NCI-H1105 (cell line): ENCODE measurements around the gene MYO1D.
"Not testable (repeated sequence)": the region's sequence is repeated elsewhere in the genome, so short reads cannot be mapped to it uniquely, and the experiment has no call there.

ENCODE experiments used
- DNase-seq: peaks from one replicate; lab custom pipeline; 2025; lab: John Stamatoyannopoulos, UW

Gene MYO1D

DNA sequence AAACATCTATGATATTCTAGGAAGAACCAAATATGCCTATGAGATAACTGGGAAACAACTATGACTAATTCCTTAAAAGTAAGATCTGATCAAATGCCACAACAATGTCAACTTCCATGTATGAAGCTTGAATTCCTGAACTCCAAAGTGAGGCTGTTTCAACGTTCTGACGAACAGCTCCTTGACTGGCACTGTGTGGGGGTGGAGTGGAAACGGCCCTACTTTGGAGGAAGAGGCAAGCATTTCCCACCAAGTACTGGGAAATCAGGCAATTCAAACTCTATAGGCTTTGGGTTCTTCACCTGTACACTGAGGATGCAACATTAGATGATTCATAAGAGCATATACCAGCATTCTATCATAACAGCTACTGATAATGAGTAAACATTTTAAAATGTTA is 203.0 kb downstream of the MYO1D start:
- no peak for DNase-seq

DNA sequence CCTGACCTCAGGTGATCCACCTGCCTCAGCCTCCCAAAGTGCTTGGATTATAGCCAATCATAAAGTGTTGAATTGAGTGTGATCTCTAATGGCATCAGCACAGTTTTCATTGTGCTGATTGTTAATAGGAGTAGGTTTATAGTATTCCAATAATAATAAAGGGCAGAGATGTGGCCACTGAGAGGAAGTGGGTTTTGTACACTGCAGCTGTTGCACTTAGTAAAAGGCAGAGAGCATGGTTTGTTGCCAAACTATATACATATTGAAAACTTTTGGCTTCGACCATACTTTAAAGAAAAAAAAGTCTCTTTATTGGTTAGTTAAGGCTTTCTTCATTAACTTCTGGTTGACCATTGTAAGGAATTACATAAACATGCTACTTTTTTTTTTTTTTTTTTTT is 204.2 kb downstream of the MYO1D start:
- peak; percentile 14 for DNase-seq

DNA sequence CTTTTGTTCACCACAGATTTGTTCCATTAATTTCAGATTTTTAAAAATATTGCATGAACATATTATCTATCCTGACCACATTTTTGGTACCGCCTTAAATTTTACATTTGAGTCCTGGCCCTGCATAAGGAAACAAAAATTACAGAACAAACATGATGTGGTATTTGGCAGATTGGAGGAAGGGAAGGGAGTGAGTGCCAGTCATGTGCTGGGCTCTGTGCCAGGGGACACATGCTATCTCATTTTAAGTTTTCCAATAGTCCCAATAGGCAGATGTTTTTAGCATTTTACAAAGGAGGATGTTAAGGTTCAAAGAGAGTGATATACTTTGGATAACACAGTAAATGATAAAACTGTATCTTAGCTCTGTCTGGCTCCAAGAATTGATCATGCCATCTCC is 205.0 kb downstream of the MYO1D start:
- DNase-seq: no peak

DNA sequence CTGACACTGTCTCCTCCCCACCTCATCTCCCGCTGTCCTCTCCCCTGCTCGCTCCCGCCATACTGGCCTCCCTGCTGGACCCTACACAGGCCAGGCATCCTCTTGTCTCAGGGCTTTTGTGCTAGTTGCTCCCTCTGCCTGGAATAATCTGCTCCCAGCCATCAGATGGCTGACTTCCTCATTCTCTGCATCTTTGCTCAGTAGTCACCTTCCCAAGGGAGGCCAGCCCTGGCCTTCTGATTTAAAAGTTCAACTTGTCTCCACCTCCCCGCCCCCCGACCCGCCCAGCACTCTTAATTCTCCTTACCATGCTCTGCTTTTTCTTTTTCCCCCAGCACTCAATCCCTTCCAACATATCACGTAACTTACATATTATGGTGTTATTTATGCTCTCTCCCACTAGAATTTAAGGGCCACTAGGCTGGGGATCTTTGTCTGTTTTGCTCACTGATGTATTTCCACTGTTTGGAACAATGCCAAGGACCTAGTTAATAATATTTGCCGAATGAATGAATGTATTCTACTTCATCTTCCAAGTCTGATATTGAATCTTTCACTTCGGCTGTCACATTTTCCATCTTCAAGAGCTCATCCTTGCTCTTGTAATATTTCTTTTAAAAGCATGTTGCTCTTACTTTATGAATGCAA is 211.9 kb downstream of the MYO1D start:
- no peak for DNase-seq

DNA sequence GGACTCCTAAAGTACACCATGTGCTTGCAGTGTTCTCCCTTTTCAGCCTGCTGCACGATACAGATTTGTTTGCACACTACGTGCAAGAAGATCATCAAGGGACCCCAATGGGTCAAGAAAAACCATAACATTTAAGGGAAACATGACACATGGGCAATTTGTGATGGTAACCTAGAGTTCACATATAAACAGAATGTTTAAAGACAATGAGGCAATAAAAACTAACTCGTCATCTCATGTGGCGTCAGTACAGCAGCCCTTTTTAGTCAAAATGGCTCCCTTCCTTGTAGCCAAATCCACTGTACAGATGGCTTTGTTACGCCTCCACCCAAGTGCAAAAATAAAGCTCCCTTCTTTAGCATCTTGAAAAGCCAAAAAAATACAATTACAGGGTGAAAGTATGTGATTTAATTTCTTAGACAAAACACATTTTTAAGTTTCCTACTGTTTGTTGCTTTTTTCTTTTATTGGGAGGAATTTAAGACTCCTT is 216.4 kb downstream of the MYO1D start:
- DNase-seq: no peak

DNA sequence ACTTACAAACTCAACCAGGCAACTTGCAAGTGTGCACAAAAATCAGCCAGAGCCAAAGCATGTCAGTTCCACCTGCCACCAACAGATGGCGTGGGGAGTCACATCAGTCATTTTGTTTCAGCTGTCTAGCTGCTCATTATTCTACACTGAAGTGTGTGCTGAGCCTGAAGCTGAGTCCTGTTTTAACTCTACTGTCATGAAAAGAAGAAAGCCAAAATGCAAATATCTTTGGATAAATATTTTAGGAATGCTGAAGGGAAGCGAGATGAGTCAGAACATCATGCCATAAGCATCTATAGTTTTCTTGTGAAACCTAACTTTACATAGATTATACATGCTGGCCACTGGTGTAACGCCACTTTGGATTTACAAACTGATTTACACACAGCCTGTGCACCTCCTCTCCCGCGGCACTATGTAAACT is 217.5 kb downstream of the MYO1D start:
- DNase-seq: peak; percentile 22

DNA sequence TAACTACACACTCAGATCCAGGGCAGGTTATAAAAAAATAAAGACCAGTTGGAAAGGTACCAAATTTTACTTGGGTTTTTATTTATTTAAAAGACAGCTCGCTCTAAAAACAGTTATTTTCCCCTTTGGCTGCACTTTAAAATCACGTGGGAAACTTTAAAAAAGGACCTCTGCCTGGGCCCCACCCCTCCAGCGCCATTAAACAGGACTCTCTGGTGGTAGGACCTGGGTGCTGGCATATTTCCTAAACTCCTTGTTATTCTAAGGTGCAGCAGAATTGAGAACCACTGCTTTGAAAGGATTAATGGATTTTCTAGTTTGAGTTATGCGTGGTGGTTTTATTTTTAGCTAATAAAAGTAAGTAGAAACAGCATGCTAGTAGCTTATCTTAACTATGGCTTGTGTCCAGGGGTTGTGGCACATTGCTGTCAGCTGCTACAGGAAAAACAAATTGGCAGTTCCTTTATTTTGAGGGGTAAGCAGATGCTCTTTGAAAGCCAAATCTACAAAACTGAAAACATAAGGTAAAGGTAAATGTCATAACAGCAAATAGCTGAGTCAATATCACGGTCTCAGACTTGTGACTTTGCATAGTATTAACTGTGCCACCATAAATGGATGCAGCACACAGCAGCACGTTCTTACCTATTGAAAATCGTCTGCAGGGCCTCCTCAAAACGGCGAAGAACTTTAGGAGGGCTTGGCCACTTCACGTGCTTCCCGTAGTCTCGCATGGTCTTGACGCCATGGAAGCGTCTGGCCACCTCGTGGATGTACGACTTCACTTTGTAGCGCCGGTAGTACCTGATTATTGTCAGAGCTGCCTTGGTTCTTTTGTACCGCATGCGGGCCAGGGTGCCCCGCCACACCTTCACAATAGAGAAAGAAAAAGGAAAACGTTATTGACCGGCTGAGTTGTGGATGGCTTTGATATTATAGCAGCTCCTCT is 218.2 kb downstream of the MYO1D start:
- DNase-seq: no peak

DNA sequence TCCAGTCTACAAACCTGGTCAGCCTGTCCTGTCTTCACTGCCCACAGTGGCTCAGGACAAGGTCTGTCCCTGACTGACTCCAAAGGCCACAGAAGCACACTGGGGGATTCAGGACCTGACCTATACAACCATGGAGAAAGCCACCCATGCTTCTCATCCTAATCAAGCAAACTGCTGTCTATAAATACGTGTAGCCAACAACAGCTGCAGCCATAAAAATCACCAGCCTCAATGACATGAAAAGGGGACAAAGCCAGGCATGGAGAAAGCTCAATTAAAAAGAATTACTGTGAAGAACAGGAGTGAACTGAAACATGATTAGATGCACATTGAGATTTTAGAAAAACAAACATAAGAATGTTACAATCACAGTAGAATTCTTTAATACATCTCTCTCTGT is 220.0 kb downstream of the MYO1D start:
- DNase-seq: no peak

DNA sequence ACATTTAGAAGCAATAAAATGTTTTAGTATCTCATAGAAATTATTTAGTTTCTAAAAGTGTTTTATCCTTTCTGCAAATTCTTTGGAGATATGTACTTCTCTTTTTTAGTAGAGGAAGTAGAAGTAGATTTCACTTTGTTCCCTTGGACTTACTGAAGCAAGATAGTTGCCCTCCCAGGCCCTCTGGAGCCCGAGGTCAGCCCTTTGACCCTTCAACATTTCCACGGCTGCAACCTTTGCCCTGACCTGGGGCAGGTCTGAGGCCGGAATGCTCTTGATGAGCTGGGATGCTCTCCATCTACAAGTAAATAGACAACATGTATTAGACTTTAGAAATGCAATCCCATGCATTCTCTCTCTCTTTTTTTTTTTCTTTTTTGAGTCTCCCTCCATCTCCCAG is 222.6 kb downstream of the MYO1D start:
- DNase-seq: no peak

DNA sequence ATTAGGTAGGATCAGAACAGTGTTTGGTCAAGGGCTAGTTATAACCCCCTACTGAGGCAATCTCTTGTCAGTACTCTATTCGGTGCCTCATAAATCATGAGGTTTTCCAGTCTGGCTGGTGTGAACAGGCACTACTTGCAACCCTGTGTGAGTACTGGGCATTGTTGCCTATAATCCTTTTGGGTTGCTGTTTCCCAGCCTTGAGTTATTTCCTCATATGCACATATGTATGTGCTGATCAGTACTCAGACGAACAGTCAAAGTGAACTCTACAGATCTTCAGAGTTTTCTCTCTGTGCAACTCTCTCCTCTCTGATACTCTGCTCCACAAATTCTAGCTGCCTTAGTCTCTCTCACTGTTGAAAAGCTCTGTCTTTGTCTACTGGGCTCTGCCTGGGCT is 225.8 kb downstream of the MYO1D start:
- no peak for DNase-seq

DNA sequence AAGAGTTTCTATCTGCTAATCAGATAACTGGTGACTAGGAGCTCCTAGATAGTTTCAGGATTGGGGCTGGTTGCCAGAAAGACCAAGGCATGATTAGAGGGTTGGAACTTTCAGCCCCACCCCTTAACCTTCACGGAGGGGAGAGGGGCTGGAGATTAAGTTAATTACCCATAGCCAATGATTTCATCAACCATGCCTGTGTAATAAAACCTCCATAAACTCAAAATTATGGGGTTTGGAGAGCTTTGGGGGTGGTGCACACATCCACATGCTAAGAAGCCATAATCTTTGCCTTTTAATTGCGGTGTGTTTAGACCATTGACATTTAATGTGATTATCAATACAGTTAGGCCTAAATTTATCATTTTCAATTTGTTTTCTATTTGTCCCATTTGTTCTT is 228.5 kb downstream of the MYO1D start:
- no peak for DNase-seq

DNA sequence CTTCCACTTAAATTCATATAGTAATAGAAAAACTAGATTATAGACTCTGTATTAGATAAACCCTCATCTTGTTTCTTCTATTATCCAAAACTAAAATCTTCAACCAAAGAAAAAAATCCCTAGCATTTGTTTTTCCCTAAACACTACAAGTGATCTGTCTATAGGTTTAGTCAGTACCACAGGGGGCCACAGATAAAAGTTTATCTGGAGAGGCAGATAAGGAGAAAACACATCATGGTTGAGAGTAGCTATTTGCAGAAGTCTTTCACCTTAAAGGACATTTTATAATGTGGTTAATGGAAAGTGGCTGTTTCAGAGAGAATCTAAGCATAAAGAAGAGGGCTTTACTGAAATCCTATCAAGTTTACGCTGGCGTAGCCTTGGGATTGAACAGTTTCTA is 230.0 kb downstream of the MYO1D start:
- no peak for DNase-seq

DNA sequence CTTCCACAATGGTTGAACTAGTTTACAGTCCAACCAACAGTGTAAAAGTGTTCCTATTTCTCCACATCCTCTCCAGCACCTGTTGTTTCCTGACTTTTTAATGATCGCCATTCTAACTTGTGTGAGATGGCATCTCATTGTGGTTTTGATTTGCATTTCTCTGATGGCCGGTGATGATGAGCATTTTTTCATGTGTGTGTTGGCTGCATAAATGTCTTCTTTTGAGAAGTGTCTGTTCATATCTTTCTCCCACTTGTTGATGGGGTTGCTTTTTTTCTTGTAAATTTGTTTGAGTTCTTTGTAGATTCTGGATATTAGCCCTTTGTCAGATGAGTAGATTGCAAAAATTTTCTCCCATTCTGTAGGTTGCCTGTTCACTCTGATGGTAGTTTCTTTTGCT is 235.4 kb downstream of the MYO1D start:
- not testable (repeated sequence) for DNase-seq

DNA sequence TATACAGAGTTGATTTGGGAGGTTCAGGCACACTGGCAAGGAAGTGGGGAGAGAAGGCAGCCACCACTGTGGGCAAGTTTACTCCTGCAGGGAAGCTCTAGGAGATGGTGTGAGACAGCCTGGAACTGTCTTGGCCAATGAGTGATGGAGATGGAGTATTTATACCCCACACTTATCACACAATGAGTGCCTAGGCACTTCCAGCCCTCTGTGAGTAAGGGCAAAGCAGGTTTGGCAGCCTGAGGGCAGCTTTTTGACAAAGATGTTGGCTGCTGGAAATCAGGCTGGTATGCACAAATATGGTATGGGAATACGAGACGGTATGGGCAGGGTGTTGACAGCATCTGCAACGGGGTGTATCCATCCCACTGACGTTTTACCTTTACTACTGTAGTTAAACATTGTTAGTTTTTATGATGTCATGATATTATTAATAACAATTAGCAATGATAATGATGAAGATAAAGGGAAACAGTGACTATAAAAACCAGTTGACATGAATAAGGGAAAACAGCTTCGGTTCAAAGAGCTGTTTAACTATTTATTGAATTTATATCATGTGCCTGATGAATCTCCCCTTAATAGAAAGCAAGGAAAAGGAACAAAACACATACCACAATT is 240.2 kb downstream of the MYO1D start:
- DNase-seq: no peak

DNA sequence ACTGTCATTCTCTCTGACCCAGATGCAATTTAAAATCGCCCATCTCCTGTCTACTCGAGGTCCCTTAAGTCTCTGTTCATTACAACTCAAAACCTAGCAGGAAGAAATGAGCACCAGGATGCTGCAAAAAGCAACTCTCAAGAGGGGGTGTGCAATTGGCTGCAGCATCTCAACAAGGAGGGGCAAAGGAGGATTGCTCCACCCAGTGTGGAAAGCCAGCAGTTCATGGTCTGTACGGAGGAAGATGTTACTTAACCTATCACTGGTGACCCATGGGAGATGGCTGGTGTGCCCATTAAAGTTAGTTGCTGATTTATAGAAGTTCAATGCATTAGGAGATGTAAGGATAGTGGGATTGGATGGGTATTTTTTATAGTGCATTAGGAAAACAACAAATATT is 242.8 kb downstream of the MYO1D start:
- DNase-seq: no peak

DNA sequence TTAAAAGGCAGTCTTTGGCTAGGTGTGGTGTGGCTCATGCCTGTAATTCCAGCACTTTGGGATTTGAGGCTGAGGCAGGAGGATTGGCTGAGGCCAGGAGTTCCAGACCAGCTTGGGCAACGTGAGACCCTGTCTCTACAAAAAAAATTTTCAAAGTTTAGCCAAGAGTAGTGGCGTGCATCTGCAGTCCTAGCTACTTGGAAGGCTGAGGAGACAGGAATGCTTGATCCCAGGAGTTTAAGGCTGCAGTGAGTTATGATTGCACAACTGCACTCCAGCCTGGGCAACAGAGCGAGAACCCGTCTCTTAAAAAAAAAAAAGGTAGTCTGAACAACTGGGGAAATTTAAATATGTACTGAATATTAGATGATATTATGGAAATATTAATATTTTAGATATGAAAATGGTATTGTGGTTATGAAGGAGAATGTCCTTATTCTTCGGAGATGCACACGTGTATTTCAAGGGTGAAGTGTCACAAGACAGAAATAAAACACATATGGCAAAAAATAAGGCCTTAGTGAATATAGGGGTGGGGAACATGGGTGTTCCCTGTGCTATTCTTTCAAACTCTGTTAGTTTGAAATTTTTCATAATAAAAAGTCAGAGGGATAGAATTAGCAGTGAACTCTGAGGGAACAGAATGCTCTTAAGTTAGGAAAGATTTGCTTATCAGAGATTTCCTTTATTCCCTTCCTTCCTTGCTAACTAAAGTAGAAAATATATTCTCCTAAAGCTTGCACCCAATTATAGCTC is 245.4 kb downstream of the MYO1D start:
- no peak for DNase-seq

DNA sequence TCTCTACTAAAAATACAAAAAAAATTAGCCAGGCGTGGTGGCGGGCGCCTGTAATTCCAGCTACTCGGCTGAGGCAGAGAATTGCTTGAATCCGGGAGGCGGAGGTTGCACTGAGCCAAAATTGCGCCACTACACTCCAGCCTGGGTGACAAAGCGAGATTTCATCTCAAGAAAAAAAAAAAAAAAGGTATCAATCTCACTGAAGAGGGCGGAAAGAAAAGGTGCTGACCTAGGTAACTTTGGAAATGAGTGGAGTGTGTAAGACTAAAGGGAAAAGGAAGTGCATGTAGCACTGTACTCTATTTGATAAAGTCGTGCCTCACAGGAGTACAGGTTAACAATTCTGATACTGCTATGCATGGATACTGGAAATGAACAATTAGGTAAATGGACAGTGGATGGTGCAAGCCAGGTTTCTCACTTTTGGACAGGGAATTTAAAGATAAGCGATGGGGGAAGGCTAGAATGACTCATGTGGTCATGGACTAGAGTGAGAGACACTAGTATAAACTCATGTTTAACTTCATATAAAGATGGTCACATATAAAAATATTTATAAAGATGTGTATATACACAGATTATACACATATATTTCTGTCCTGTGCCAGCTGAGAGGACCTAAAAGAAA is 247.2 kb downstream of the MYO1D start:
- no peak for DNase-seq

DNA sequence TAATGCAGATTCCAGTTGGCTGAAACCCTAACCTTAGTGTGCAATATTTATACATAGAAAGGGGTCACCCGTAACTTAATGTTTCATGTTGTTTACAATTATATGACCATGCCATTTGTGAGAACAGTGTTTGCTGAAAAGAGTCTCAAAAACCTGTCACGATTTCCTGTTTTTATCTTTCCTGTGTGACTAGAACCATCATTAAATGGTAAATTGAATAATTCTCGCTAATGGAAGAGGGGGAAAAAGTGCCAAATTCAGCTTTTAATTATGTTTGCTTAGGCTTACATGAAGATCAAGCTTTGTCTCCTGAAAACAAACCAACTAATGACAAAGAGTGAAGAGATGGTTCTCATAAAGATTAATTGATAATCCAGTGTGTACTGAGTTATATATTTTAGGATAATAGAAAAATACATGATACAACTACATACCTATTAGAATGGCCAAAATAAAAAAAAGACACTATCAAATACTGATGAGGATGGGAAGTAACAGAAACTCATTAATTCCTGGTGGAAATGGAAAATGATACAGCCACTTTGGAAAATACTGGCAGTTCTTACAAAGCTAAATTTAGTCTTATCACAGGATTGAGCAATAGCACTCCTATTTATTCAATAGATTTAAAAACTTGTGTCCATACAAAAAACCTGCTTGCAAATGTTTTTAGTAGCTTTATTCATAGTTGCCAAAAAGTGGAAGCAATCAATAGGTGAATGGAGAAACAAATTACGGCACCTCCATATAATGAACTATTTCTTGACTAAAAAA is 248.5 kb downstream of the MYO1D start:
- DNase-seq: peak; percentile 47

DNA sequence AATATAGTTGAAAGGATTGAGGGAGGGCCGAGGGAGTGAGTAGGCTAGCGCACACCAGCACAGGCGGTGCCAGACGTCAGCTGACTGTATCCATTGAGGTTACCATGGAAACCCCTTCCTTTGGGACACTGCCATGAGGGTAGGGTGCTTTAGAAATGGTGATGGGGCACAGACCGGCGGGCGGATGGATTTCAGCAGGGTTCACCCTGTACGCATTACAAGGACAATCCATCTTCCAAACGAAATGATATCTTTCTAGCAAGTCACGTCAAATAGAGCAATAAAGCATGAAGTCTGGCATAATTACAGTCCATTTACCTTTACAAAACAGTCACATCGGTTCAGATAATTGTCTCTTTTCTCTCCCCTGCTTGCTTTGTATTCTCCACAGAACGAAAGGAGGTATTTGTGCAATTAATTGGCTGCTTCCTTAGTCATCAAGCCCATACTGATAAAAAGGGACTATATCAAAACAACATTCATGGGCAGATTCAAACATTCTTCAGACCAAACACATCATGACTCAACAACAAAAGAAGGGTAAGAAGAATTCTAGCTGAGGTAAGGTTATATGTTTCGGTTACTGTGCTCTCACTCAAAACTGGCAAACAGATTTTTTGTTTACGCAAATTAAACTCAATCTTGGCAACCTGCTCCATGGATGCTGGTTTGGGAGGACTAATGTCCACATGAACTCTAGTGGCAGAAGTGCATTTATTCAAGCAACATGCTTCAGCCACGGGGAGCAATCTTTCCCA is 249.5 kb downstream of the MYO1D start:
- DNase-seq: peak; percentile 92

DNA sequence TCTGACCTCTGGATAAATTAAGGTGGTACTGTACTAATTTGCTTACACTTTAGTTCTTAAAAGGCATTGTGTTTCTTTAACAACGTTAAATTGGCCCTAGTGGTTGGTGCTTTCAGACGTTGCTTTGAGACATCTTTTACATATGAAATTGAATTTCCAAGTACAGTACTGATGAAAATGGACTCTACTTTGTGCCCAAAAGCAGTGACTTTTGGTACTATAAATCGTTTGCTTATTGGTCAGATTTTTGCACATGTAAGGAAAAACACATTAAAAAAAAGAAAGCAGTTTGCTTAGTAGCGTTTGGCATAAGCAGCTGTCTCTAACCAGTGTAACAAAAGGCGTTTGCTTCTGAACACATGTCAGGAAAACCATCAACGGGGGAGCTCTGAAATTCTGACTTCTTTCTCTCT is 250.5 kb downstream of the MYO1D start:
- DNase-seq: peak; percentile 45
